Suppressor macrophage treated with lipopolysaccharide for 1 hour (primary cell): ENCODE results near the gene ZSCAN5C.
"Not testable (repeated sequence)": the region's sequence is repeated elsewhere in the genome, so short reads cannot be mapped to it uniquely, and the experiment has no call there.

ENCODE experiments used
- DNase-seq, 3 donors: peaks; one replicate each; pipeline ENCODE4 v3.0.0-alpha.2; 2020 to 2022

Gene ZSCAN5C

GRCh38 chr19:56193981-56194640 is 8.0 kb upstream of the ZSCAN5C start:
- DNase-seq = no peak

- DNase-seq = not testable (repeated sequence)
These were observed 4.4 kb upstream of the ZSCAN5C start, which contains the start of gene ZSCAN5B for GRCh38 chr19:56197646-56198045. ZSCAN5B (minus strand) TSS chr19:56197783; CDS start chr19:56193052, 4,731 bp downstream.

DNA sequence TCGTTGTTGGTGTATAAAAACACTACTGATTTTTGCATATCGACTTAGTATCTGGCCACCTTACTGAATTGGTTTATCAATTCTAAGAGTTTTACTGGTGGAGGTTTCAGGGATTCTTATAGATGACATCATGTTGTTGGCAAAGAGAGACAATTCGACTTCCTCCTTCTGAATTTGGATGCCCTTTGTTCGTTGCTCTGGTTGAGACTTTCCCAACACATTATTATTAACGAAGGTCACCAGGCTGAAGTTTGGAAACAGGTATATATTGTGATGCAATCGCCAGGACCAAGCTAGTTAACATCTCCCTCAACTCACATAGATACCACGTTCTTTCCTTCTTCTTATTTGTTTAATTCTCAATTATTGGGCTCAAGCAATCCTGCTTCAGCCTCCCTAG is 2.4 kb upstream of the ZSCAN5C start:
- DNase-seq = no peak

- DNase-seq = not testable (repeated sequence)
These were observed 5.5 kb downstream of the ZSCAN5C start for GRCh38 chr19:56207581-56207980.

GRCh38 chr19:56209091-56209490 is 7.0 kb downstream of the ZSCAN5C start:
- DNase-seq = no peak

GRCh38 chr19:56210036-56210435 is 8.0 kb downstream of the ZSCAN5C start:
- not testable (repeated sequence) for DNase-seq

- no peak for DNase-seq
These were observed 9.6 kb downstream of the ZSCAN5C start for GRCh38 chr19:56211718-56212117.

DNA sequence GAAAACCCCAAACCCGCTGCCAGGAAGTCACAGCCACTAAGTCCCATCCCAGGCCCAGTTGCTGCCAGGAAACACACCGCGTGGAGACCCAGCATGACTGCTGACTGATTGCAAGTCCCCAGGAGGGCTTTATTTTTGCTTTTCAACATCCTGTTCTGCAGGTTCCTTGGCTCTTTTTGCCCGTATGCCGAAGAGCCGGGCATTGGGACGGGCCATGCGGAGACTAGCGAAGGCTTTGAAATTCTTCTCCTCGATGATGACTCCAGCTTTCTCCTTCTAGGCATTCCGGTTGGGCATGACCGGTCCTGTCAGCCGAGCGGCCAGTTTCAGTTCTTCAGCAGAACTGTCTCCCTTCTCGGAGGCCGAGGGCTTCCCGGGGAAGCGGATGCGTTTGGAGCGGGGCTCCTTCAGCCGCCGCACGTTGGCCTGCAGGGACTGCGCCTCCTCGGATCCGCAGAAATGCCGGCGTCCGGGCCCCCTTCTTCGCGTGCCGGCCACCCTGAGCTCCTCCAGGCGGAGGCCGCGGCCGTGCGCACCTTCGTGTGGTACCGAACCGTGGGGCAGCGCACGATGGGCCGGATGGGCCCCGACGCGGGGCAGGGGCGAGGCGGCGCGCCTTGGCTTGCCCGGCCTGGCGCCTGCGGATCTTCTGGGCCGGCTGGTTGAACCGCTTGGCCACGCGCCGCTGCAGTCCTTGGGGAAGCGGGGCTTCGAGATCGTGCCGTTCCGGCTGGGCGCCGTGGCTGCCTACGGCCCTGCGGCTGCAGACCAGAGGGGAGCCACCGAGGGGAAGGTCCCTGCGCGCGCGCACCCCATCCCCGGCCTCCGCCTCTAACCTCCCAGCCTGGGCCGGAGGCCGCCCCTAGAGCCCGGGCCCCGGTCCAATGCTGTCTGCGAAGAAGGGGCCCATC is 15.2 kb downstream of the ZSCAN5C start:
- peak; percentile 30 to 52 (median 41) for DNase-seq

GRCh38 chr19:56218961-56219360 is 16.9 kb downstream of the ZSCAN5C start:
- no peak for DNase-seq

- peak in 1 of 3 donors; percentile 15 for DNase-seq
These were observed 19.4 kb downstream of the ZSCAN5C start for GRCh38 chr19:56221442-56221841.

DNA sequence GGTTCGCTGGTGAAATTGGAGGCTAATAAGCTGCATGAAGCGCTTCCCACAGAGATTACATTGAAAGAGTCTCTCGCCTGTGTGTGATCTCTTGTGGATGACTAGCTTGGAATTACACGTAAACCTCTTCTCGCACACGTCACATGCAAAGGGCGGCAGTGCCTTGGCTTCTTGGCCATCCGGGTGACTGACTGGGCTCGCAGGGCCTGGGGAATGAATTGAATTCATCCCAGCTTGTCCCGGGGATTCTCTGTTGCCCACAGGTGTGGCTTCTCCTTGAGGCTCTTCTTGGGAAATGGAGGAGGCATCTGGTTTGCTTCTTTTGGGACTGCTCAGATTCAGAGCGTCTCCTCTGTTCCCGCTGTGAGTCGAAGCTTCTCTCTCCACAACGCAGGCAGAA is 19.8 kb downstream of the ZSCAN5C start:
- no peak for DNase-seq

GRCh38 chr19:56222901-56223300 is 20.8 kb downstream of the ZSCAN5C start:
- no peak for DNase-seq

DNA sequence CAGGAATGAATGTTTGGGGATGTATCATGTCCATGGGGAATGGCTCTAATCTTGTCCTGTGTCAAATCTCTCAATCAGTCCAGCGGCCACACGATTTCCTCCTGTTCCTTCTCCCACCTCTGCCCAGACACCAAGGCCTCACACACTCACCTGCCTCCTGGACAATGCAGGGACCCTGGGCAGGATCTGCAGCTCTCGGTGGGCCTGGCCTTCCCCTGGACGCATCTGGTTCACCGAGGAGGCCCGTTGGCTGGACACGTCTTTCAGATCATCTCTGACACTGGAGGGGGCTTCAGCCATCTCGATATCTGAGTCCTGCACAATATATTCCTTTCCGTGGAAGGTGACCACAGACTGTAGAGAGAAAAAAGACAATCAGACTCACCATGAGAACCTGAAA is 21.4 kb downstream of the ZSCAN5C start:
- DNase-seq = no peak

- DNase-seq = no peak
These were observed 43.2 kb downstream of the ZSCAN5C start for GRCh38 chr19:56245121-56245740.

DNA sequence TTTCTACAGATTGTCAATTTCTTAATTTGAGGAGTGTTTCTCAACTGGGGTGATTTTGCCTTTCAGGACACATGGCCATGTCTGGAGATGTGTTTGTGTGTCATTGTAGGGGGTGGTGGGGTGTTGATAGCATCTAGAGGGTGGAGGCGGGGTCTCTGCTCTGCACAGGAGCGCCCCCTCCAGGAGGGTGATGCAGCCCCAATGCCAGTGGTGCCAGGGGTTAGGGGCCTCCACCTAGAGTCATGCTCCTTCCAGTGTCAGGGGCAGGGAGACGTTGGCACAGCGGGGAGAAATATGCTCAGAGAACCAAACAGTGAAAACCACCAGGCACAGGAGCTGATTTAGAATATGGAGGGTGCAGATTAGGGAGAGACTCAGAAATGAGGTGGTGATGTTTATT is 43.7 kb downstream of the ZSCAN5C start:
- DNase-seq = not testable (repeated sequence)

DNA sequence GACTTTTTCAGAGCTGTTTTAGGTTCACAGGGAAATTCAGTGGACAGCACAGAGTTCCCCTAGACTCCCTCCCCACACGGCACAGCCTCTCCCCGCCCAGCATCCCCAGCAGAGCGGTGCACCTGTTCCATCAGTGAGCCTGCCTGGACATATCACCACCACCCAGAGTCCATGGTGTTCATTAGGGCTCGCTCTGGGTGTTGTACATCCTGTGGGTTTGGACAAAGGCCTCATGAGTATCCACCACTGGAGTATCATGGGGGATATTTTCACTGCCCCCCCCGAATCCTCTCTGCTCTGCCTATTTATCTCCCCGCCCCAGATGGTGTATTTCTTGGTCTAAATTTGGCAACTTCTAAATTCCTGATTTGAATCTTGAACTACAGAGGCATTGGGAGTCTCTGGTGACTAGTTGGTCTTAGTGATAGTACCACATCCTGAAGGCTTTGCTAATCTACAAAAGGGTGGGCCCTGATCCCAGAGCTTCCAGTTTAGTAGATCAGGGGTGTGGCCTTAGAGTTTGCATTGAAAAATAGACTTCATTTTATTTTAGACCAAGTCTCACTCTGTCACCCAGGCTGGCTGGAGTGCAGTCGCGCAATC is 46.8 kb downstream of the ZSCAN5C start:
- not testable (repeated sequence) for DNase-seq

DNA sequence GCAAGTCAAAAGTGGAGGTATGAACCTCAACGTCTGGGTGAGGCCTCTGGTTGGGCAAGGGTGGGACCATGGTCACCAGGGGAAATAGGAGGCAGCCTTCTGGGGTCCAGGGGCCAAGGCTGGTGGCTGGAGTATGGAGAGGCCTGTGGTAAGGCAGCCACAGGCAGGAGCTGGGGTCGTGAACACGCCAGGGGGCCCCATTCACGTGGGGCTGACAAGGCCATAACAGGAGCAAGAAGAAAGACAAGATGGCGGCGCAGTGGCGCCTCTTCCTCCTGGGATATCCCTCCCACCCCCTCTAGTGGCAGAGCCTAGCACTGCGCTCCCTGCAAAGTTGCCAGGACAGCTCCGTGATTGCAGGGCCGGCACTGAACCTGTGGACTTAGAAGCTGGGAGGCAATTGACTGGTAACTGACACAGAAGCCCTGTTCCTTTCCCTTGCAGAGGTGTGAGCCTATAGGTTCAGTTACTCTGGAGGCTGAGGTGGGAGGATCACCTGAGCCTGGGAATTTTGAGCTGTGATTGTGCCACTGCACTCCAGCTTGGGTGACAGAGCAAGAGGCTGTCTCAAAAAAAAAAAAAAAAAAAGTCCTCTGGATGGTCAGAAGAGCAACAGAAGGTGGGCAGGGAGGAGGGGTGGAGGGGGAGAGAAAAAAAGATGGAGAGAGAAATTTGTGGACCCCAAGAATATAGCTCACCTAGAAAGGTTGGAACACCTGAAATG is 50.8 kb downstream of the ZSCAN5C start:
- DNase-seq = peak; percentile 73 to 84 (median 80)

- peak; percentile 79 to 88 (median 86) for DNase-seq
These were observed 51.7 kb downstream of the ZSCAN5C start for GRCh38 chr19:56253737-56254136.

DNA sequence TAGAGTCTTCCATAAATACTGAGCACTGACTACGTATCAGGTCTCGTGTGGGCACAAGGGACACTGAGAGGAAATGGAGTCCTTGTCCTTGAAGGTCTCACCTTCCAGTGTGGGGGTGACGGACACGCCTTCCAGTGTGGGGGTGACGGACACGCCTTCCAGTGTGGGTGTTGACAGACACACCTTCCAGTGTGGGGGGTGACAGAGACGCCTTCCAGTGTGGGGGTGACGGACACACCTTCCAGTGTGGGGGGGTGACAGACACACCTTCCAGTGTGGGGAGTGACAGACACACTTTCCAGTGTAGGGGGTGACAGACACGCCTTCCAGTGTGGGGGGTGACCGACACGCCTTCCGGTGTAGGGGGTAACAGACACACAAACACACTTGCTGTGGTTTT is 56.2 kb downstream of the ZSCAN5C start:
- no peak for DNase-seq
